ENCODE results near the gene WIPF2.

DNA sequence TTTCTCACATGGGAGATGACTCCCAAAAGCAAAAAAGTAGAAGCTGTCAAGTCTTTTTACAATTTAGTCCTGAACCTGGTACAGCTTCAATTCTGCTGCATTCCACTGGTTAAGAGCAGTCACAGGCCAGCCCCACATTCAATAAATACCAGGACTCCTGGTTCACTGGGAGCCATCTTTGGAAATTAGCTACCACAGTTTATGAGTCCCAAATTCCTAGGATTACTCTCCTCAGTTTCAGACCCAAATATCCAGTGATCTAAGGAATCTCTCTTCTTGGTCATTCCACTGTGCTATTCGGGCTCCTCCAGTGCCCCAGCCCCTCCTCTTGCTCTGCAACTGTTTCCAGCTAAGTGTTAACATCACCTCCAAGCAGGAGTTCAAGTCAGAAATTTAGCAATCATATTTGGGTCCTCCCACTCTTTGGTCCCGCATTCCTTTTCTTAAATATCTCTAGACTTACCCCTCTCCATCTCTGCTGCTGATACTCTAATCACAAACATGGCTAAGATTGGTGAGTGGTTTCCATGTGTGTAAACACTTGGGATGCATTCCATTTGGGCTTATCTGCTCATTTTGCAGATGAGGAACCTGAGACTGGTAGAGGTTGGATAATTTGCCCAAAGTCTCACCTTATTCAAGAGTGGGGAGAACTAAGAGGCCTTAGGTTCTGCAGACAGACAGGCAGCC, 9.6 kb upstream of the WIPF2 start:
- no peak for TF ChIP-seq CTCF (conservative IDR thresholded peaks at IDR 0.05)
- no peak for TF ChIP-seq ZFX (IDR thresholded peaks at IDR 0.05)

Data from C4-2B (cell line).